Vagina (tissue), 2 donors: ENCODE data around the gene CCSER2.

Experiments
- CTCF ChIP-seq, 3 experiments: fragments of 450-650 bp in 2 of 3; fragments of 200-600 bp in 1 of 3; sonication (generic) in 1 of 3; IDR thresholded peaks; one replicate each; pipeline ENCODE4 v1.5.1; 2017 to 2019; ENCODE audit warnings: antibody characterized with exemption in 3 of 3, mild to moderate bottlenecking in 2 of 3, moderate library complexity in 2 of 3
- POLR2A ChIP-seq, 2 donors: fragments of 450-650 bp; IDR thresholded peaks; one replicate each; pipeline ENCODE4 v1.6.1; 2017; ENCODE audit warnings: antibody characterized with exemption in 2 of 2, mild to moderate bottlenecking in 2 of 2, moderate library complexity in 2 of 2
- POLR2AphosphoS5 ChIP-seq, 2 donors: sonication (generic); formaldehyde crosslinking; IDR thresholded peaks; one replicate each; pipeline ENCODE4 v1.9.0; 2017; ENCODE audit warnings: antibody characterized with exemption in 2 of 2, mild to moderate bottlenecking in 2 of 2, low read depth in 1 of 2; ENCODE audit not compliant: insufficient read depth in 1 of 2

- TF ChIP-seq POLR2A (IDR thresholded peaks at IDR 0.05) (no peak), CTCF (IDR thresholded peaks at IDR 0.05) (no peak), POLR2AphosphoS5 (IDR thresholded peaks at IDR 0.05; ENCODE audit: insufficient read depth in 1 of 2, low read depth in 1 of 2) (no peak)
Observed at GRCh38 chr10:84427903-84428650, 99.7 kb downstream of the CCSER2 start.
